ENCODE measurements around the gene CHL1. TPM values are rescaled to one million over a fixed set of nuclear protein-coding genes. Genes with fewer than 3 reads are reported as not detected.

CHL1 gene
- total RNA-seq, 1 donor from 2014 or later = 0.49 TPM

GRCh38 chr3:267101-267500 lies 70.5 kb downstream of the CHL1 start:
- no peak for DNase-seq (ENCODE audit: low spot score)
- Histone ChIP-seq H3F3A (ENCODE audit: low read depth) (no peaks in the 10 kb centered on the region), H2AFZ (replicated peaks) (no peak overlapping the region), H3K27ac (no peak overlapping the region), H3K27me3 (no peaks in the 10 kb centered on the region), H4K20me1 (ENCODE audit: low read depth) (no peaks in the 10 kb centered on the region), H3K4me1 (no peaks in the 10 kb centered on the region), H3K4me2 (no peak overlapping the region), H3K79me2 (ENCODE audit: low read depth) (no peaks in the 10 kb centered on the region), H3K9ac (no peak overlapping the region), H3K9me3 (ENCODE audit: low read depth) (no peaks in the 10 kb centered on the region), H3K36me3 (no peaks in the 10 kb centered on the region), H3K4me3 (no peak overlapping the region)
- H3K27ac Mint-ChIP-seq = no peak overlapping the region
- no peaks in the 10 kb centered on the region for H3K27me3 Mint-ChIP-seq (ENCODE audit: insufficient read depth, low read depth)
- H3K4me1 Mint-ChIP-seq = no peaks in the 10 kb centered on the region
- H3K36me3 Mint-ChIP-seq = peaks cover 4% of the 10 kb centered on the region
- no peaks in the 10 kb centered on the region for H3K9me3 Mint-ChIP-seq
- H3K4me3 Mint-ChIP-seq = no peak overlapping the region
- TF ChIP-seq CTCF (IDR thresholded peaks at IDR 0.05) (no peak), EZH2phosphoT487 (IDR thresholded peaks at IDR 0.05) (no peak), EZH2 (IDR thresholded peaks at IDR 0.05) (no peak)

GRCh38 chr3:270688-271087 lies 74.1 kb downstream of the CHL1 start:
- Histone ChIP-seq H3K4me1 (no peaks in the 10 kb centered on the region), H3K27me3 (peaks cover 4% of the 10 kb centered on the region), H3K9ac (no peak overlapping the region), H3K79me2 (ENCODE audit: low read depth) (no peaks in the 10 kb centered on the region), H4K20me1 (ENCODE audit: low read depth) (no peaks in the 10 kb centered on the region), H2AFZ (replicated peaks) (no peak overlapping the region), H3K9me3 (ENCODE audit: low read depth) (no peaks in the 10 kb centered on the region), H3K27ac (no peak overlapping the region), H3F3A (ENCODE audit: low read depth) (no peaks in the 10 kb centered on the region), H3K4me2 (no peak overlapping the region), H3K4me3 (no peak overlapping the region), H3K36me3 (no peaks in the 10 kb centered on the region)
- peaks cover 11% of the 10 kb centered on the region for H3K4me1 Mint-ChIP-seq
- TF ChIP-seq EZH2phosphoT487 (IDR thresholded peaks at IDR 0.05) (no peak), EZH2 (IDR thresholded peaks at IDR 0.05) (no peak), CTCF (IDR thresholded peaks at IDR 0.05) (no peak)
- H3K27me3 Mint-ChIP-seq (ENCODE audit: insufficient read depth, low read depth) = no peaks in the 10 kb centered on the region
- H3K36me3 Mint-ChIP-seq = no peaks in the 10 kb centered on the region
- H3K27ac Mint-ChIP-seq = no peak overlapping the region
- H3K4me3 Mint-ChIP-seq = no peak overlapping the region
- no peak for DNase-seq (ENCODE audit: low spot score)
- H3K9me3 Mint-ChIP-seq = no peaks in the 10 kb centered on the region

- no peaks in the 10 kb centered on the region for H3K9me3 Mint-ChIP-seq
- no peak for DNase-seq (ENCODE audit: low spot score)
- peaks cover 11% of the 10 kb centered on the region for H3K4me1 Mint-ChIP-seq
- Histone ChIP-seq H3K4me1 (no peaks in the 10 kb centered on the region), H4K20me1 (ENCODE audit: low read depth) (no peaks in the 10 kb centered on the region), H3K27me3 (peaks cover 13% of the 10 kb centered on the region), H3K4me2 (no peak overlapping the region), H3K27ac (no peak overlapping the region), H3K4me3 (no peak overlapping the region), H2AFZ (replicated peaks) (no peak overlapping the region), H3K36me3 (no peaks in the 10 kb centered on the region), H3K9me3 (ENCODE audit: low read depth) (no peaks in the 10 kb centered on the region), H3F3A (ENCODE audit: low read depth) (no peaks in the 10 kb centered on the region), H3K9ac (no peak overlapping the region), H3K79me2 (ENCODE audit: low read depth) (no peaks in the 10 kb centered on the region)
- H3K36me3 Mint-ChIP-seq = no peaks in the 10 kb centered on the region
- H3K27me3 Mint-ChIP-seq (ENCODE audit: insufficient read depth, low read depth) = no peaks in the 10 kb centered on the region
- H3K4me3 Mint-ChIP-seq = no peak overlapping the region
- TF ChIP-seq CTCF (IDR thresholded peaks at IDR 0.05) (no peak), EZH2phosphoT487 (IDR thresholded peaks at IDR 0.05) (no peak), EZH2 (IDR thresholded peaks at IDR 0.05) (no peak)
- H3K27ac Mint-ChIP-seq = no peak overlapping the region
These were observed 78.4 kb downstream of the CHL1 start for GRCh38 chr3:274927-275326.
